GM20000 (cell line): ENCODE measurements around the gene CLSTN1.

Source experiments
- DNase-seq: peaks from one replicate; pipeline ENCODE4 v3.0.0; 2012; ENCODE audit warnings: low spot score
- TF ChIP-seq, protein P1 (sequence below): IDR thresholded peaks from 2 replicates; pipeline ENCODE4 v1.5.1; 2012; ENCODE audit warnings: mild to moderate bottlenecking, control low read depth; ENCODE audit errors: extremely low read depth, missing control alignments

CLSTN1 gene

DNA sequence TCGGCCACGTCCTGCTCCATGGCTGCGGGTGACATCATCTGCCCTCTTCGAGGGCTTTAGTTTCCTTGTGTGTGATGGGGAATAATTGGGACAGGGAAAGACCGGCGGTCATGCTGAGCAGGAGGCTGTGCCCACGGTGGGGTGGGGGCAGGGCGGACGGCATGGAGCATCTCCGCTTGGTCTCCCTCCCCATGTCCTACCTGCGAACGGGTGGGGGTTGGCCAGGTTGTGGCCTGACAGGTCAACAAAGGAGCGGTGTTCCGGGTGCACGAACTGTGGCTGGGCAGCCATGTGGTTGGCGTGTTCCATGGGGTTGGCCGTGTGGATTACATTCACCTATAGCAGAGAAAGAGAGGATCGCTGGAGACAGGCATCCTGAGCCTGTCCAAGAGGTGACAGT, 92.2 kb downstream of the CLSTN1 start:
- TF ChIP-seq, protein P1, sequence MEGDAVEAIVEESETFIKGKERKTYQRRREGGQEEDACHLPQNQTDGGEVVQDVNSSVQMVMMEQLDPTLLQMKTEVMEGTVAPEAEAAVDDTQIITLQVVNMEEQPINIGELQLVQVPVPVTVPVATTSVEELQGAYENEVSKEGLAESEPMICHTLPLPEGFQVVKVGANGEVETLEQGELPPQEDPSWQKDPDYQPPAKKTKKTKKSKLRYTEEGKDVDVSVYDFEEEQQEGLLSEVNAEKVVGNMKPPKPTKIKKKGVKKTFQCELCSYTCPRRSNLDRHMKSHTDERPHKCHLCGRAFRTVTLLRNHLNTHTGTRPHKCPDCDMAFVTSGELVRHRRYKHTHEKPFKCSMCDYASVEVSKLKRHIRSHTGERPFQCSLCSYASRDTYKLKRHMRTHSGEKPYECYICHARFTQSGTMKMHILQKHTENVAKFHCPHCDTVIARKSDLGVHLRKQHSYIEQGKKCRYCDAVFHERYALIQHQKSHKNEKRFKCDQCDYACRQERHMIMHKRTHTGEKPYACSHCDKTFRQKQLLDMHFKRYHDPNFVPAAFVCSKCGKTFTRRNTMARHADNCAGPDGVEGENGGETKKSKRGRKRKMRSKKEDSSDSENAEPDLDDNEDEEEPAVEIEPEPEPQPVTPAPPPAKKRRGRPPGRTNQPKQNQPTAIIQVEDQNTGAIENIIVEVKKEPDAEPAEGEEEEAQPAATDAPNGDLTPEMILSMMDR = no peak
- peak; percentile 9 for DNase-seq

DNA sequence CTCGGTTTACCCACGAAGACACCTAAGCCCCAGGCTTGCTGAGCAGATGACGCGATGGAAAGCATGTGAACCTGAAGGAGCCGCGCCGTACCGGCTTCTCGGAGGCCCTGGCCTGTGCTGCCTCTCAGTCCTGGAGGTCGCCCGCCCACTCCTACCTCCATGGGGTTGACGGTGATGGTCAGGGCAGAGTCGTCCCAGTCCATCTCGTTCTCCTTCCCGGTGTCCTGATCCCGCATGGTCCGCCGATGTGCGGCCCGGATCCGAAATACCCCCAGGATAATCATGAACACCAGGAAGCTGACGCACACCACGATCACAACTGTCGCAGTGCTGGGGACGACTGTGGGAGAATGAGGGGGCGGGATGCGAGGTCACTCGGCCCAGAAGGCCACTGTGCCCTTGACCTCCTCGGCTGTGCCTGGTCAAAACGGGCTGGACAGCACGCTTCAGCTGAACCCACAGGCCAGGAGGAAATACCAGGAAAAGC, 92.7 kb downstream of the CLSTN1 start:
- no peak for DNase-seq
- TF ChIP-seq, protein P1 = no peak

DNA sequence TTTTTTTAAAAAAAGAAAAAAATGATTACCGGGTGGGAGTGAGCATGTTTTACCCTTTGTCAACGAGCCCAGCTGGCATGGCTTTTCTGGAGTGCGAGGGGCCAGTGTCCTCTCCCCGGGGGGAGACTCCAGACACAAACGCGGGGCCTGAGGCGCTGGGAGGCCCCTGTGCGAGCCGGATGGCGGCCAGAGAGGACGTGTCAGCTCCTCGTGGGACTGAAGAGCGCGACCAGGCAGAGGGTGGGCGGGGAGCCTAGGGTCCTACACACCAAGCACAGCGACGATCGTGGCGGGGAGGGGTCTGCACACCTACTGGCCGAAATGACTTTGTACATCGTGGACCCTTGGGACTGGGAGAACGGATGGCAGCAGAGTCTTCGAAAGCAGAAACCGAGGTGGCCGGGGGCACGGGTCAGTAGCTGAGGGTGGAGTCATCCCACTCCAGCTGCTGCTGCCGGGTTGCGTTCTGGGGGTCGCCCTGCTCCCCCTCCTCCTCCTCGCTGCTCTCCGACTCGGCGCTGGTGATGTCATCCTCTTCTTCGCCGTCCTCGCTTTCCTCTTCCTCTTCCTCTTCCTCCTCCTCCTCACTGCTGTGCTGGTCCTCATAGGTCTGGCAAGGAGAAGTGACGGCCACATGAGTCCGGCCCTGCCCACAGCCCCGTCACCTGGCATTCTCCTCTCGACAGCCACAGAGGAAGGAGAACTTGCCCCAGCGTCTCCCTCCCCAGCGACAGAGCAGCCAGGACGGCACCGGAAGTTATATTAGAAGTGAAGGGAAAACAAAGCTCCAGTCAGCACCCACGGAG, 93.5 kb downstream of the CLSTN1 start:
- TF ChIP-seq, protein P1 = no peak
- DNase-seq = peak; percentile 14

DNA sequence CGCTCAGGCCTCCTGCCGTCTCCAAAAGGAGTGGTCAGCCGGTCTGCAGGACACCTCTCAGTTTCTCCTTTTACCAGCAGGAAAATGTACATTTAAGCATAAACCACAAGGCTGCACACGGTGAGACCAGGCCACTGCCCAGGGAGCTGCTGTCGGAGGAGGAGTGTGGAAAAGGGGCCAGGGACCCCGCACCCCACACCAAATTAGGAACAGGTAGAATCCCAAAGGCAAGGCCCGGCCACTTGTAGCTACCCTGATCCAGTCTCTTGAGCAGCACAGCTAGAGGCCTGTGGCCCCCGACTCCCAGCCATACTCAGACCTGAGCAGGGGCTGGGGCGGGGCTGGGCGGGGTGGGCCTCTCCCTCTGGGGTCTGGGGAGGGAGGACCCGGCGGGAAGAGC, 94.2 kb downstream of the CLSTN1 start:
- TF ChIP-seq, protein P1 = no peak
- peak; percentile 10 for DNase-seq

DNA sequence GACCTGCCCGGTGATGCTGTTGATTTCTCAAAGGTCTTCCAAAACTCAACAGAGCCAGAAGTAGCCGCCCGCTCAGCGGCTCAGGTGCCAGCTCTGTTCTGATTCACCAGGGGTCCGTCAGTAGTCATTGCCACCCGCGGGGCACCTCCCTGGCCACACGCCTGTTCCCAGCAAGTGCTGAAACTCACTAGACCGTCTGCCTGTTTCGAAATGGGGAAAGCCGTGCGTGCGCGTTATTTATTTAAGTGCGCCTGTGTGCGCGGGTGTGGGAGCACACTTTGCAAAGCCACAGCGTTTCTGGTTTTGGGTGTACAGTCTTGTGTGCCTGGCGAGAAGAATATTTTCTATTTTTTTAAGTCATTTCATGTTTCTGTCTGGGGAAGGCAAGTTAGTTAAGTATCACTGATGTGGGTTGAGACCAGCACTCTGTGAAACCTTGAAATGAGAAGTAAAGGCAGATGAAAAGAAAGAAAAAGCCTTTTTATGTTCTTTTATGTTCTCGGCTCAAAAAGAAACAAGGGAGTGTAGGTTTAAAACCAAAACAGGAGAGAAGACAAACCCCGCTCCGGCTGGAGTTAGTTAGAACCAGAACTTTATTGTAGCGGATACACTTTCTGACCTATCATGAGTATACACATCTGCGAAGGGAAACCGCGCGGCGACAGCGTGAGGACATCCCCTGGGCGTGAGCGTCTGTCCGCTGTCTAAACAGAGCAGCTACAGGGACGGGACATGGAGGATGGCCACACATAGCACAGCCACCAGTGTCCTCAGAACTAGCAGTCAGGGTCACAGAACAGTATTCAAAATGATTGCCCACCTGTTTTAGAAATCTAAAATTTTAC, 95.1 kb downstream of the CLSTN1 start:
- no peak for DNase-seq
- TF ChIP-seq, protein P1 = no peak

DNA sequence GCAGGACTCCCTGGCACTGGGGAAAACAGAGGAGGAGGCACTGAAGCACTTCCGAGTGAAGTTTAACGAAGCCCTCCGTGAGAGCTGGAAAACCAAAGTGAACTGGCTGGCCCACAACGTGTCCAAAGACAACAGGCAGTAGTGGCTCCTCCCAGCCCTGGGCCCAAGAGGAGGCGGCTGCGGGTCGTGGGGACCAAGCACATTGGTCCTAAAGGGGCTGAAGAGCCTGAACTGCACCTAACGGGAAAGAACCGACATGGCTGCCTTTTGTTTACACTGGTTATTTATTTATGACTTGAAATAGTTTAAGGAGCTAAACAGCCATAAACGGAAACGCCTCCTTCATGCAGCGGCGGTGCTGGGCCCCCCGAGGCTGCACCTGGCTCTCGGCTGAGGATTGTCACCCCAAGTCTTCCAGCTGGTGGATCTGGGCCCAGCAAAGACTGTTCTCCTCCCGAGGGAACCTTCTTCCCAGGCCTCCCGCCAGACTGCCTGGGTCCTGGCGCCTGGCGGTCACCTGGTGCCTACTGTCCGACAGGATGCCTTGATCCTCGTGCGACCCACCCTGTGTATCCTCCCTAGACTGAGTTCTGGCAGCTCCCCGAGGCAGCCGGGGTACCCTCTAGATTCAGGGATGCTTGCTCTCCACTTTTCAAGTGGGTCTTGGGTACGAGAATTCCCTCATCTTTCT, 96.7 kb downstream of the CLSTN1 start:
- TF ChIP-seq, protein P1 = no peak
- DNase-seq = no peak
